Islet of Langerhans (tissue), 1 donor: Measurements from ENCODE around the gene LZTS3.
"Not testable (repeated sequence)": the region's sequence is repeated elsewhere in the genome, so short reads cannot be mapped to it uniquely, and the experiment has no call there.

Experiments used
- FAIRE-seq: peaks from one replicate; lab custom pipeline; 2011; peaks lifted over from hg19 to GRCh38; lab: Jason Lieb, UNC

LZTS3 gene

DNA sequence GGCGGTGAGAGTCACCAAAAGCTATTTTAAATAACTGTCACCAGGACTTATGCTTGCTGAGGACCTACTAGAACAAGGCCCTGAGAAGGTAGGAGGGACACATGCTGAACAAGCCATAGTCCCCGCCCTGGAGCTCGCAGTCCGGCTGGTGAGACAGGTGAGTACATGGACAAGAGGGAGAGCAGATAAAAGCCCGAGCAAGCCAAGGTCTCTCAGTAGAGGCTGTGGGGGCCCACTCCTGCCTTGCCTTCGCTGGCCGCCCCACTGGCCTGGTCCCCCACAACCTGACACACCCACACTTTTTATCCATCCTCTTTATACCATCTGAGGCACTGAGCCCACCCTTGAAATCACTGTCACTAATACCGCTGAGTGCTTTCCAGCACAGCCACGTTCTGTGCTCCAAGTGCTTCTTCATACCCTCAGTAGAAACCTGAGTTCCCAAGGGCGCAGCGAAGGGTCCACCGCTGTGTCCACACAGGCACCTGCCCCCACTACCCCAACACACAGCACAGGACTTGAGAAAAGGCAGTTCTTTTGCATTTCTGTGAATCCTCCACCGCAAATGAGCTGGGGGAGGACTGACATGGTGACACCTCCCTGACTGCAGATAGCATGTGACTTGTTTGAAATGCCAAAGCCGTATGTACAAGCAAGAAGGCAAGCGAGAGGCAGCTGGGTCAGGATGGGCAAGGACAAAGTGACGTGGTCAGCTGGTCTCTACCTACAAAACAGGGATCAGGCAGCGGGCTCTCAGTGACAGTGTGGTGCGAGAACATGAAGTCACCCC, 19.1 kb upstream of the LZTS3 start:
- FAIRE-seq, result no peak

DNA sequence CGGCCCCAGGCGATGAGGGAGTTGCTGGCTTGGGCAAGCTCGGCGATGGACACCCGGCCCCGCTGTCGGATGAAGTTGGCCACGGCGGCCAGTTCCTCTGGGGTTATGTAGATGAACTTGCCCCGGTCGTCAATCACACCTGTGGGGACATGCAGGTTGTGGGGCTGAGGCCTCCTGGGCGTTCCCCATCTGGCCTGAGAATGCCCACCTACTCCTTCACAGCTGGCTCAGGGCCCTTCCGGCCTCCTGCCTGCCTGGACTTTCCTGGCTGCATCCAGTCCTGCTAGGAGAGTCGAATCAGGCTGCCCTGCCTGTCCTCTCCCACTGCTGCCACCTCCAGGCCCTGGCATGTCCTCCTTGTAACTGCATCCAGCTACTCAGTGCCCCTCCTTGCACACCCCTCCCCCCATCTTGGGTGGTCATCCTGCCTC, 17.3 kb upstream of the LZTS3 start:
- no peak for FAIRE-seq

DNA sequence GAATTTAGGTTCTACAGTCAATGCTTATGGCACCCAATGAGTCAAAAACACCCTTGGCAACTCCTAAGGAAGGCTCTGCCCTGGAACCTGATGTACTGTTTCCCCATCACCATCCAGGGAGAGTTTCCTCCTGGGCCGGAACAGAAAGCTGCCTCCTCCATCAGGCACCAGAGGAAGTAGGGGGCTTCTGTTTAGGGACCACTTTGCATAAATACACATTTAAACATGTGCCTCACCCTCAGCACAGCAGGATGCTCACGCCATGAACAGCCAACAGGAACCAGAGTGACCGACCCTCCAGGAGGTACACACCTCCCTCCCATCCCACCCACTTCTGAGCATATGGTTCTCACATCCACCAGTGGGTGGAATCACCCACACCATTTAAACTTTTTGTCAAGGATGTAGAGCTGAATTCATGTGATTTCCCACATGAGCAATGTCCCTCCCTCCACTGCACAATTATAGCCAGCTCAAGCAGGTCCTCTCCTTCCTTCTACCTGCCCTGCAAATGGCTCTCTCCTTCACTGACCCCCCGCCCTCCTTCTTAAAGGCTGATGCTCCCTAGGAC, 16.3 kb upstream of the LZTS3 start:
- no peak for FAIRE-seq

DNA sequence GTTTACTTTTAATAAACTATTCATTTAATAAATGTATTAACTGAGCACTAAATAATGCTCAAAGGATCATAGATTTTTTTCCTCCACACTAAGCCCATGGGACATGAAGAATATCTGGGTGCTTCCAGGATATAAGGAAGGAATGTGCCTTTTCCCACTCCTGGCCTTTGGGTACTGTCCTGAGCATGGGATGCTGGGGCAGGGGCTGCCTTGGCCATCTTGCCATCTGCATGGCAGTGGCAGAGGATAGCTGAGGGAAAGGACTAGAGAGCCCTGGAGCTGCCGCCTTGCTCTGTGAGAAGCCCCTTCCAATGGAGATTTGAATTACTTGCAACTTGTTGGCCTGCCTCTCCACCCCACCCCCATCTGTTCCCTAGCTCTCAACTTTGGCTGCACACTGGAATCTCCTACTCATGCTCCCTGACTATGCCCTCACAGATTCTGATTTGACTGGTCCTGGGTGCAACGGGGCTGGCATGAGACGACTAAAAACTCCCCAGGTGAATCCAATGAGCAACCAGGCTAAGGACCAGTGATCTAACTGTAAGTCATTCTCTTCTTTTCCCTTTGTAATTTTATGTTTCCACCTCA, 15.6 kb upstream of the LZTS3 start:
- FAIRE-seq, result no peak

DNA sequence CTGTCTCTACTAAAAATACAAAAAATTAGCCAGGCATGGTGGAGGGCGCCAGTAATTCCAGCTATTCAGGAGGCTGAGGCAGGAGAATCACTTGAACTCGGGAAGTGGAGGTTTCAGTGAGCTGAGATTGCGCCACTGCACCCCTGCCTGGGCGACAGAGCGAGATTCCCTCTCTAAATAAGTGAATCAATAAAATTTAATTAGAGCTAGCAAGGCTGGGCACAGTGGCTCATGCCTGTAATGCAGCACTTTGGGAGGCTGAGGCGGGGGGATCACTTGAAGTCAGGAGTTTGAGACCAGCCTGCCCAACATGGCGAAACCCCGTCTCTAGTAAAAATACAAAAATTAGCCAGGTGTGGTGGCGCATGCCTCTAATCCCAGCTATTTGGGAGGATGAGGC, 14.5 kb upstream of the LZTS3 start:
- FAIRE-seq, result not testable (repeated sequence)

DNA sequence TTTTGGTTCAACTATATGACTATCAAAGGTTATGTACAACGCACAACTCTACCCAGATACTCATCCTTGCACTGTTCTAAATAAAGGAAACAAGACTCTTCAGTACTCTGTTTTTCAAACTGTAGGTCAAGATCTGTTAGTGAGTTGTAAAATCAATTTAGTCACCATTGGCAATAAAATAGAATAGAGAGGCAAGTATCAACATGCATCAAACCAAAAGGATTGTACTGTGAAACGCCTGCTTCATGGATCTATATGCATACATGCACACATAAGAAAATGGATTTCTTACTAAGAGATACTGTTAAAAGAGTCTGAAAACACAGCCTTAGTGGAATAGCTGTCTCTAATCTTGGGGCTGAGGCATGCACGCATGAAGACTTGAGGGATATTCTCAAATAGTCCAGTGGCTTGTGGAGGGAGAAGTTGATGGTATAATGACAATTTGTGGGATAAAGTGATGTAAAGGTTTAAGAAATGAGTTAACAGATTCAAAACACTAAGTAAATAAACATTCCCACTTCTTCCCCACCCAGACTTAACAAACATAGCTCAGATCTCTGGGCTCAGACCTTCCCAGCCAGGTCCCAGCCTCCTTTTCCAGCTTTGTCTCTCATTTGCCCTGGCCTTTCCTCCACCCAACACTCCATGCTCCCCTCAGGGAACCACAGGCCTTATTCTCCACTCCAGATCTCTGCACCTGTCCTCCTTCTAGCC, 10.7 kb upstream of the LZTS3 start:
- FAIRE-seq, result no peak

DNA sequence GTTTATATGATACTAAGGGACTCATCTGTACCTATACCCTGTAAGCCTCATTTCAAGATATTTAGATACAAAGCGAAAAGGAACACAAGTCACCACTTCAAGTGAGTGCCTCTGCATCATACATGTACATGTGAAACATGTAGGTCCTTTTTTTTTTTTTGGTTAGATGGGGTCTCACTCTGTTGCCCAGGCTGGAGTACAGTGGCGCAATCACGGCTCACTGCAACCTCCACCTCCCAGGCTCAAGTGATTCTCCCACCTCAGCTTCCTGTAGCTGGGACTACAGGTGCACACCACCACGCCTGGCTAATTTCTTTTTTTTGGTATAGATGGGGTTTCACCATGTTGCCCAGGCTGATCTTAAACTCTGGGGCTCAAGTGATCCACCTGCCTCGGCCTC, 9.1 kb upstream of the LZTS3 start:
- FAIRE-seq, result not testable (repeated sequence)

DNA sequence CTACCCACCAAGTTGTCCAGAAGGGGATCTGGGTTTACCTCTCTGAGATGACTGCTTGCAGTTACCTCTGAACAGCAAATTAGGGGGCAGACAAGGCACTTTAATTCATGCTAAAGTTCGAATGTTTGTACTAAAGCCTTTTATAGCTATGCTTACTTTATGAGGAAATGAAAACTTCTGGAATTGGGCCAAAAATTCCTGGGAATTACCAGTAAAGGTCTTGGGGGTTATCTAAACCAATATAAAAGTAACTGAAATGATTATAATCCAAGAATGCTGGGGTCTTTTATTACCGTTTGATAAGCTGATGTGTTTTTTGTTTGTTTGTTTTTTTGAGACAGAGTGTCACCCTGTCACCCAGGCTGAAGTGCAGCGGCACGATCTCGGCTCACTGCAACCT, 7.9 kb upstream of the LZTS3 start:
- no peak for FAIRE-seq

DNA sequence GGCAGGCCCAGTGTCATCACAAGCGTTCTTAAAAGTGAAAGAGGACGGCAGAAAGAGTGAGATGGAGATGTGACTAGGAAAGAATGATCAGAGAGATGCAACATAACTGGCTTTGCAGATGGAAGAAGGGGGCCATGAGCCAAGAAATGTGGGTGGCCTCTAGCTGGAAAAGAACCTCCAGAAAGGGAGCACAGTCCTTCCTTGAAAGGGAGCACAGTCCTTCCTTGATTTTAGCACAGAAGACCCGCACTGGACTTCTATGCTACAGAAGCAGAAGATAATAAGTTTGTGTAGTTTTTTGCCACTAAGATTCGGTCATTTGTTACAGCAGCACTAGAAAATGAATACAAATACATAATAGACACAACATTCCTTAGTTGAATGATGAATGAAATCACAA, 7.0 kb upstream of the LZTS3 start:
- FAIRE-seq, result no peak

DNA sequence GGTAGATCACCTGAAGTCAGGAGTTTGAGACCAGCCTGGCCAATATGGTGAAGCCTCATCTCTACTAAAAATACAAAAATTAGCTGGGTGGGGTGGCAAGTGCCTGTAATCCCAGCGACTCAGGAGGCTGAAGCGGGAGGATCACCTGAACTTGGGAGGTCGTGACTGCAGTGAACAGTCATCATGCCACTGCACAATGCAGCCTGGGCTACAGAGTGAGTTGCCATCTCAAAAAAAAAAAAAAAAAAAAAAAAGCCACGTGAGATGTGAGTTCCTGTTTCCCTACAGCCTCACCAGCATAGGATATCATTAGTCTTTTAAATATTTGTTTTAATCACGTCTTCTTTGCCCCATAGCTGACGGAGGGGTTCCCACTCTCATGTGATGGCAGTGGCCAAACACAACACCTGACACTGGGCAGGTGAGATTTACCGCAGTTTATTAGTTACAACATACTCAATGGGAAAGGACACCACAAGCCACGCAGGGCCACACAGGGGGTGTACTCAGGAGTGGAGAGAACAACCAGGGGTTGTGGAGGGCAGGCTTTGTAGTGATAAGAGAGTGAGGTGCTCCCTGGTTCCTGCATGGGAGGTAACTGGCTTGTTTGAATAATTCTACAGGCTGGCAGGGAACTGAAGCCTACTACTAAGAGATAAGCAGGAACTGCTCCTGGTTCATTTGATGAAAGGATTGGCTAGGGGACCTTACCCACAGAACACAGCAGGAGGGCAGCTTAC, 4.6 kb upstream of the LZTS3 start:
- no peak for FAIRE-seq

DNA sequence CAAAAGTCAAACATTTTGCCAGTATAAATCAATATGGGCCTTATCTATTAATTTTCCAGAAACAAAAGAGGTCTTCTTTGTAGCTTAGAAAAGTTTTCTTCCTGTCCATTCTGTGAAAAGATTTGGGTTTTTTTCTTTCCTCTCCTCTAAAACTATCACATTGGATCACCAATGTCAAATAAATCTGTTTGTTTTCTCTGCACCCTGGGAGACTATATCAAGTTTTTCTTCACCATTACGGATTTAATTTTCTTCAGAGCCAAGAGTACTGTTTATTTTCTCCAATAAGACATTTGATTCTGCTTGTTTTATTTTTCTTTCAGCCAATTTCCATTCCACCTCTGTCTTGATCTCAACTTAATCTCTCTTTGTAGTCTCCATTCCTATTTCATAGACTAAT, 1.9 kb upstream of the LZTS3 start:
- FAIRE-seq, result no peak

DNA sequence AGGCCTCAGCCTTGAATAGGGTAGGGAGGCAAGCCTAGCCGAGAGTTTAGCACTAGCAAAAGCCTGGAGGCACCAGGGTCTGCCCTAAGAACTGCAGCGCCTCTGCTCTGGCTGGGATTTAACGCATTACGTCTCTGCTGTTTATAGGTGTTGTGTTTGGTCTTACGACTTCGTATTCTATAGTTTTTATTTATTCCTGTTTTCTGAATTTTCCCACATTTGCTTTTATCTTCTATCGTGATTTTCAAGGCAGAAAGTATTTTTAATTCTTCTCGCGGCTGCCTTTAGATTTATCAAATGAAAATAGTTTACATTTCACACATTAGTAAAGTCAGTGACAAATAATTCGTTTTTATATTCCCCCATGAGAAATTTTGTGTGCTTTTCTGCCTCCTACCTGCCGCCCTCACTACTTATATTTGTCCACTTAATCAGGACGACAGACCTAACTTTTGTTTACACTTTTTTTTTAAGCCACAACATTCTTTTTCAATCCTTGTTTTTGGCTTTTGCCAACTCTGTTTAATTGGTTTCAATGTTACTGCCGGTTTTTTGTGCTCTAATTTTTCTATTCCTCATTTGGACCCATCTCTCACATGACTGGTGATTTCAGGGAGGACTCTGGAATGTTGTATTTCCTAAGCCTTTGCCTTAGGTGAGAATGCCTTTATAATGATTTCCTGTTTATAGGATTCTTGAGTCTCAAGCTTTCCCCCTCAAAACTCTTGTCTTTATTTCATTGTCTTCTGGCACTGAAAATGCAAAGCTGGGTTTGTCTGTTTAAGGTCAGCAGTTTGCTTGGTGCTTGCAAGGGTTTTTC, 1.3 kb upstream of the LZTS3 start:
- FAIRE-seq, result no peak

DNA sequence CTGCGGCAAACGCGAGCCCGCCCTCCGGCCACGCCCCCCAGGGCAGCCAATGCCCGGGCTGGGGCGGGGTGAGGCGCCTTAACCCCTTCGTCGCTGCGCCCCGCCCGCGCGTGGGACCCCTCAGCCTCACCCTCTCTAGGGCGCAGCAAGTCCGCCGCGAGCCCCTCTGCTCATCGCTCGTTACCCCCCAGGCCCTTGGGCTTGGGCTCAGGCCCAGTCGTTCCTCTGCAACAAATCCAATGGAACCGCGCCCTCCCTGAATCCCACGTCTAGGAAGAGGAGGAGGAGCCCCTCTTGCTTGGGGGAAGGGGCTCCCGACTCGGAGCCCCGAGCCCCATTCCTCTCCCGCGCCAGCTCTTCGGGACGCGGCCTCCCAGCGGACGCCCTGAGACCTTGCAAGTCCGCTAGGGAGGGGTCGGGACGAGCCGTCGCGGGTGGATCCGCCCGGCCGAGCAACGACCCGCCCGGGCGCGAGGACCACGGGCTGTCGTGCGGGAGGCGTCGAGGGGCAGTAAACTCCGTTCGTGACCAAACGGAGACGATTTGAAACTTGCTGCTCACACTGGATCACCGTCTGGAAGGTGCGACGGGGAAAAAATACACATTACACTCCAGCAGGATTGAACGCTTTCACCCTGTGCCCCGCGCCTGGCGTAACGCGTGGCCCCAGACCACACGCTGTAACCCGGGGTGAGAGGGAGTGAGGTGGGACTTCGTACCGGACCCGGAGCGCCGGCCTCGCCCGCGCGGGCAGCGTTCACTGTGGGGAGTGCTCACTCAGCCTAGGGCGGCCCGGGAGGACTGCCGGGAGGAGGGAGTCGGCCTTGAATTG, 477 bp upstream of the LZTS3 start:
- FAIRE-seq, result no peak

DNA sequence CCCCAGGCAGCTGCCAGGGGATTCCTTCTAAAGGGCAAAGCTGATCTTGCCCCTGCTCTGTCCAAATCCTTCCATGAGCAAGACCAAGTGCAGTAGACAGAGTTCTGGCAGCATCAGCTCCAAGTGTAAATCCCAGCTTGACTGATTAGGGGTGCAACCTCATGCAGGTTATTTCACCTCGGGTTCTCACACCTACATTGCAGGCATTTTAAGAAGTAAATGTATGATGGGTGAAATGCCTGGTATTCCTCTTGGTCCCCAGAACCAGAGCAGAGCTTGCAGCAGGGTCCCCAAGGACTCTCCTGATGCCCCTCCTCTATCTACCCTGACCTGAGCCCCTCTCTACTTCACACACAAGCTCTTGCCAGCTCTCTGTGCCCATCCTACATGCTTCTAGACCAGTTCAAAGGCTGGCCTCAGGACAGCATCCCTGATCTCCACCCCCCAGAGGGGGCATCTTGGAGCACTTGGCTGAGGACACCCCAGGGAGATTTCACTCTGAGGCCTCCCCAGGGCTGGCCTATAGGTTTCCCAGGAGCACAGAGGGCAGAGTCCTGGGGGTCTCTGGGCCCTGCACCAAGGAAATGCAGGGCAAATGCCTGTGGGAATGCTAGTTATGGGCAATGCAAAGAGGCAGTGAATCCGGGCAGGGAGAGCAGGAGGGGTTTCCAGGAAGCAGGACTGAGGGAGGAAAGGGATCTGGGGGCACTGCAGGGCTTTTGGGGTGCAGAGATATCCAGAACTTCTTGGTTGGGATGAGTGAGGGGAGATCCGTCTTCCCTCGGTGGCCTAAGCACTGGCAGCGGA, 1.0 kb downstream of the LZTS3 start:
- FAIRE-seq, result no peak

DNA sequence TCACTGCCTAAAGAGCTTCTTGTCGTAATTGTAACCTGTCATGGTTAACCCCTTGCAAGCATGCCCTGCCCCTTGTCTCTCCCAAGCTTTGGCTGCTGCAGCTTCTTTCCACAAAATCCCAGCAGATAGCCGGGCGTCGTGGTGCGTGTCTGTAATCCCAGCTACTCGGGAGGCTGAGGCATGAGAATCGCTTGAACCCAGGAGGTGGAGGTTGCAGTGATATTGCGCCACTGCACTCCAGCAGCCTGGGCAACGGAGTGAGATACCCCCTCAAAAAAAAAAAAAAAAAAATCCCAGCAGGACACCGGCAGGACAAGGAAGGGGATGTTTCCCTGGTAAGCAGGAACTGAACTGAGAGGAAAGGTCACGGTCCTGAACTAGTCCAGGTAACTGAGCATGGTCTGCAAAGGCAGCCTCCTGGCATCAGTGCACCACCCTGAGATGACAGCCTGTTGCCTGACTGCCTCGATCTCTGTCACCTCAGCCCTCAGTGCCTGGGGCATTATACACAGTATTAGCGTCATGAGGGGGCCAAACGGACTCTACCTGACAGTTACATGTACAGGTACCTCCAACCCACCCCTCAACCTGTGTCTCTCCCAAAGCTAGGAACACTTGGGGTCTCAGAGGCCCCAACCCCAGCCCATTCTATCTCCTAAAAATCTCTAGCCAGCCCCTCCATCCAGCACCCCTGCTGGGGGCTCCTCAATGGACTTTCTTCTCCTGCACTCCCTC, 1.8 kb downstream of the LZTS3 start:
- no peak for FAIRE-seq

DNA sequence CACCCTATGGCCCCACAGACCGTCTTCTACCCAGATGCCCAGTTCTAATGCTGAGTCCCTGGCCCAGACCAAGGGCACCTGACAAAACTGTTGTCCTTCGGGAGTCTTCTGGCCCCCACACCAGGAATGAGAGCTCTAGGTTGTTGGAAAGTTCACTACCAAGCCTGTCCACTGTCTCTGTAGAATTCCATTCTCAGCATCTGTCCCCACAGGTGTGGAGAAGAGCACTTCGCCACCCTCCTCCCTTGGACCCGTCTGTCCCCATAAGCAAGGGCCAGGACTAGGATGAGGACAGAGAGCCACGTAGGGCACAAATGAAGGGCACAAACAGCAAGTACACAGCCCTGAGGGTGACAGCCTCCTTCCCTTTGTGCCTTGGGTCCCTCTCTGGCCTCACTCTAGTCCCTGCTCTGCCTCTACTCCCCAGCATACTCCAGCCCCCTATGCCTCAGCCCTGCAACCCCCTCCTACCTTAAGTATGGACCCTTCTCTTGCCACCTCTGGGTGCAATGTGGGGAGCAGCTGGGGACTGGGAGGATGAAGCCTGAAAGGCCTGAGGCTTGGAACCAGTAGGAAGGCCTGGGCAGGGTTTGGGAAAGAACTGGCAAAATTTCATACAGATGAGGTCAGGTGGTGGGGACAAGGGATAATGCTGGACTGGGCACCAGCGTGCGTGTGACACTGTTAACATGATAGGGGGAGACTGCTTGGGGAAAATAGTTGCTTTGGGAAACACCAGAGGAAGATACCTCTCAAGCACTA, 4.3 kb downstream of the LZTS3 start:
- no peak for FAIRE-seq

DNA sequence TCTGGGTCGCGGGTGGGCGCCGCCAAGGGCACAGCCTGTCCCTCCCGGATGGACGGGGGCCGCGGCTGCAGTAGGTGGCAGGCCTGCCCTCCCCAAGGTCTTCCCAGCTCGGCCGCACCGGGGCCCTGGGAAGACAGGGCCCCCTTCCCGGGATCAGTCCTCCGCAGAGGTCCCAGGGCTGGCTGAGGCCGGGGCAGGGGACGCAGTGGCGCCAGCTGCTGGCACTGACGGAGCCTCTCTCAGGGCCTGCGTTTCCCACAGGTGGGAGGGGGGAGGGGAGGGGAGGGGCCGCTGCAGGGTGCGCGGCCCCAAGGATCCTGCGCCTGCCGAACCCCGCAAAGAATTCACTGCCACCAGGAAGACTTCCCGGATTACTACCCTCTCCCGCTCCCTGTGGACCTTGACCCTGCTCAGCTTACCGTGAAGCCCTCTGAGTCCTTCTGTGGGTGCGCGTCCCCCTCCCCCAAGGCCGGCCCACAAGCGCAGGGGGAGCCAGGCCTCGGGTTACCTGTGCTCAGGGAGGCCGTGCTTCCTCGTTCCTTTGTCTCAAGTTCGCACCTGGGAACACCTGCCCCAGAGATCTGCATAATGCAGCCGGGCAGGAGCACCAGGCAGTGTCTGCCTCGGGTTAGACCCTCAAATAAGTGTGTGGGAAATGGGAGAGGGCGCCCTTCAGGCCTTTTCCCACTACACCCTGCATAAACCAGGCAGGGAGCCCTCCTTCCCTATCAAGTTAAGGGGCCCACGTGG, 5.1 kb downstream of the LZTS3 start:
- no peak for FAIRE-seq

DNA sequence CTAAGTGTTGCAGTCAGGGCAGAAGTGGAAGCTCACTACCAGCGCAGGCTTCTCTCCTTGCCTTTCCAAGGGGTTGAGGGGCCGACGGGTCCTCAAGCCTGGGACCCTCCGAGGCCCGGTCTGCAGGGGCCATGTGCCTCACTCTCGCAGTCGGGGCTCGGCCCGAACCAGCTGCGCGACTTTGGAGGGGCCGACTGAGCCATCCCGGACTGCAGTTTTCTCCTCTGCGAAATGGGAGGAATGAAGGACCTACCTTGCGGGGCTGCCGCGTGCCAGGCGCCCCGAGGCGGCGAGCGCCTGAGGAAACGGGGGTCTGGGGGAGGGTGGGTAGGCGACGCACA, 5.6 kb downstream of the LZTS3 start:
- FAIRE-seq, result no peak
